AG09309 (cell line): ENCODE results near the gene CAMK2G.

Source experiments
- DNase-seq: peaks from one replicate; pipeline ENCODE4 v3.0.0-alpha.2; 2010; ENCODE audit warnings: low read depth
- H3K4me3 ChIP-seq: 2 replicates; pipeline ENCODE4 v1.5.1; 2011; ENCODE audit warnings: mild to moderate bottlenecking, low read depth, low read length, moderate library complexity; ENCODE audit not compliant: control insufficient read depth
- CTCF ChIP-seq: IDR thresholded peaks from 2 replicates; pipeline ENCODE4 v1.5.1; 2011; ENCODE audit warnings: mild to moderate bottlenecking, low read depth, low read length, inconsistent platforms; ENCODE audit not compliant: insufficient read depth, control insufficient read depth; ENCODE audit errors: missing control alignments

CAMK2G gene

GRCh38 chr10:73782749-73783085, 91.6 kb downstream of the CAMK2G start:
- no peak for TF ChIP-seq CTCF
- no peak for DNase-seq
- H3K4me3 ChIP-seq, result peak overlapping the region; percentile 98

- H3K4me3 ChIP-seq, result peak within 1 kb of the TSS; percentile 98
- peak; percentile 39 for DNase-seq
- no peak for TF ChIP-seq CTCF
These were observed 92.2 kb downstream of the CAMK2G start, which contains the start of gene CHCHD1 for GRCh38 chr10:73781879-73782748. TSS of gene CHCHD1 (plus strand) at chr10:73782048. CDS start at chr10:73782076, 28 bp downstream.

GRCh38 chr10:73781548-73781878, 92.8 kb downstream of the CAMK2G start:
- DNase-seq, result no peak
- peak overlapping the region; percentile 98 for H3K4me3 ChIP-seq
- no peak for TF ChIP-seq CTCF

GRCh38 chr10:73780966-73781365, 93.4 kb downstream of the CAMK2G start:
- TF ChIP-seq CTCF, result no peak
- H3K4me3 ChIP-seq, result peak overlapping the region; percentile 98
- DNase-seq, result no peak

GRCh38 chr10:73780301-73780700, 94.1 kb downstream of the CAMK2G start:
- H3K4me3 ChIP-seq, result no peak overlapping the region
- DNase-seq, result no peak
- TF ChIP-seq CTCF, result no peak

GRCh38 chr10:73779539-73780197, 94.7 kb downstream of the CAMK2G start:
- no peak for TF ChIP-seq CTCF
- no peak overlapping the region for H3K4me3 ChIP-seq
- no peak for DNase-seq
